ENCODE data around the gene GALNT2.

Gene GALNT2

DNA sequence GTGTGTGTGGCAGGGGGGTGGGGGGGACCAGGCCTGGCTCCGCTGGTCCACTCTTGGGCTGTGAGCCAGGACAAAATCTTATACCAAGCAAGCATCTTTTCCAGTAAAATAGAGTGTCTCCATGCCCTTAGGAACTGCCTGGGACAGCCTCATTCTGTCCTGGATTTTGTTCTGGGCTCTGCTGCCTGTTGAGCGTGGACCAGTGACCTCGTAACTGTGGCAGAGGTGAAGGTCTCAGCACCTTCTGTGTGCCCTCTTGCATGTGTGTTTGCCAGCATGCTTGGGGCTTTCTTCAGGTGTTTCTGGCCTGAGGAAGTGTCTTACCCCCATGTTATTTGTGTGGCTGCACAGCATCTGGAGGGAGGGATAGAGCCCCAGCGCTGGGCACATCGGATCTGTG, 45.7 kb downstream of the GALNT2 start:
- Histone ChIP-seq H3K4me2 (ENCODE audit: insufficient read depth, low read length) (no peak overlapping the region), H3K9me3 (ENCODE audit: insufficient read depth, low read length, severe bottlenecking) (no peaks in the 10 kb centered on the region), H3K4me3 (ENCODE audit: low read depth in 1 of 2, low read length in 2 of 2) (no peak overlapping the region), H2AFZ (ENCODE audit: low read depth, low read length) (no peak overlapping the region), H3K79me2 (ENCODE audit: insufficient read depth, low read length) (peaks cover 96% of the 10 kb centered on the region), H4K20me1 (ENCODE audit: insufficient read depth, low read length) (peaks cover 66% of the 10 kb centered on the region), H3K27ac (ENCODE audit: low read length) (peak overlapping the region; percentile 86), H3K9ac (ENCODE audit: low read depth, low read length) (no peak overlapping the region), H3K36me3 (ENCODE audit: insufficient read depth, low read length) (peaks cover 78% of the 10 kb centered on the region), H3K27me3 (ENCODE audit: insufficient read depth, low read length, poor library complexity) (no peaks in the 10 kb centered on the region), H3K4me1 (ENCODE audit: insufficient read depth, low read length) (peaks cover 98% of the 10 kb centered on the region)
- ATAC-seq (ENCODE audit: insufficient read depth, low read depth) (no peak), DNase-seq (no peak)
- TF ChIP-seq, protein P1, sequence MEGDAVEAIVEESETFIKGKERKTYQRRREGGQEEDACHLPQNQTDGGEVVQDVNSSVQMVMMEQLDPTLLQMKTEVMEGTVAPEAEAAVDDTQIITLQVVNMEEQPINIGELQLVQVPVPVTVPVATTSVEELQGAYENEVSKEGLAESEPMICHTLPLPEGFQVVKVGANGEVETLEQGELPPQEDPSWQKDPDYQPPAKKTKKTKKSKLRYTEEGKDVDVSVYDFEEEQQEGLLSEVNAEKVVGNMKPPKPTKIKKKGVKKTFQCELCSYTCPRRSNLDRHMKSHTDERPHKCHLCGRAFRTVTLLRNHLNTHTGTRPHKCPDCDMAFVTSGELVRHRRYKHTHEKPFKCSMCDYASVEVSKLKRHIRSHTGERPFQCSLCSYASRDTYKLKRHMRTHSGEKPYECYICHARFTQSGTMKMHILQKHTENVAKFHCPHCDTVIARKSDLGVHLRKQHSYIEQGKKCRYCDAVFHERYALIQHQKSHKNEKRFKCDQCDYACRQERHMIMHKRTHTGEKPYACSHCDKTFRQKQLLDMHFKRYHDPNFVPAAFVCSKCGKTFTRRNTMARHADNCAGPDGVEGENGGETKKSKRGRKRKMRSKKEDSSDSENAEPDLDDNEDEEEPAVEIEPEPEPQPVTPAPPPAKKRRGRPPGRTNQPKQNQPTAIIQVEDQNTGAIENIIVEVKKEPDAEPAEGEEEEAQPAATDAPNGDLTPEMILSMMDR (IDR thresholded peaks at IDR 0.05; ENCODE audit: borderline replicate concordance, extremely low read depth, low read length, poor library complexity, severe bottlenecking) = no peak
- no peak for TF ChIP-seq EZH2 (IDR thresholded peaks at IDR 0.05; ENCODE audit: borderline replicate concordance, low read depth, low read length, severe bottlenecking)

DNA sequence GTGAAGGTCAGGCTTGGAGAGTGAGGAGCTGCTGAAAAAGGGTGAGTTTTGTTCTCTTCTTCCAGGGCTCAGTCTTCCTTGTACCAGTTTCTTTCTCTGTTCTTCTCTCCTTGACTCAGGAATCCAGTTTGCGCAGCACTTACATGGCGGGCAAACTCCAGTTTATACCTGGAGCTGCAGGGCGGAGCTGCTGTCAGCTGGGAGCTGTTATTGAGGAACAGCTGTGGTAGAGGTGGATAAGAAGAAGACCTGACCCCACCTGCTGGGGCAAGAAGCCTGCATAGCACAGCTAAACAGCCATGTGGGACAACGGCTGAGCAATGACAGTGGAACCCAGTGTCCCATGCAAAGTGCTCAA, 46.2 kb downstream of the GALNT2 start:
- no peak overlapping the region for H3K4me3 ChIP-seq (ENCODE audit: low read depth in 1 of 2, low read length in 2 of 2)
- TF ChIP-seq, protein P1 (IDR thresholded peaks at IDR 0.05; ENCODE audit: borderline replicate concordance, extremely low read depth, low read length, poor library complexity, severe bottlenecking) = no peak
- H2AFZ ChIP-seq (ENCODE audit: low read depth, low read length) = no peak overlapping the region
- H3K36me3 ChIP-seq (ENCODE audit: insufficient read depth, low read length) = peaks cover 78% of the 10 kb centered on the region
- H3K9ac ChIP-seq (ENCODE audit: low read depth, low read length) = no peak overlapping the region
- no peaks in the 10 kb centered on the region for H3K27me3 ChIP-seq (ENCODE audit: insufficient read depth, low read length, poor library complexity)
- no peaks in the 10 kb centered on the region for H3K9me3 ChIP-seq (ENCODE audit: insufficient read depth, low read length, severe bottlenecking)
- peak overlapping the region; percentile 86 for H3K27ac ChIP-seq (ENCODE audit: low read length)
- no peak for DNase-seq
- ATAC-seq (ENCODE audit: insufficient read depth, low read depth) = no peak
- peaks cover 98% of the 10 kb centered on the region for H3K4me1 ChIP-seq (ENCODE audit: insufficient read depth, low read length)
- peaks cover 68% of the 10 kb centered on the region for H4K20me1 ChIP-seq (ENCODE audit: insufficient read depth, low read length)
- no peak overlapping the region for H3K4me2 ChIP-seq (ENCODE audit: insufficient read depth, low read length)
- peaks cover 96% of the 10 kb centered on the region for H3K79me2 ChIP-seq (ENCODE audit: insufficient read depth, low read length)

- H3K4me1 ChIP-seq (ENCODE audit: insufficient read depth, low read length) = peaks cover 98% of the 10 kb centered on the region
- no peaks in the 10 kb centered on the region for H3K9me3 ChIP-seq (ENCODE audit: insufficient read depth, low read length, severe bottlenecking)
- H3K9ac ChIP-seq (ENCODE audit: low read depth, low read length) = no peak overlapping the region
- H4K20me1 ChIP-seq (ENCODE audit: insufficient read depth, low read length) = peaks cover 72% of the 10 kb centered on the region
- TF ChIP-seq, protein P1 (IDR thresholded peaks at IDR 0.05; ENCODE audit: borderline replicate concordance, extremely low read depth, low read length, poor library complexity, severe bottlenecking) = no peak
- TF ChIP-seq EZH2 (IDR thresholded peaks at IDR 0.05; ENCODE audit: borderline replicate concordance, low read depth, low read length, severe bottlenecking) = no peak
- no peak overlapping the region for H2AFZ ChIP-seq (ENCODE audit: low read depth, low read length)
- no peak for DNase-seq
- H3K4me3 ChIP-seq (ENCODE audit: low read depth in 1 of 2, low read length in 2 of 2) = no peak overlapping the region
- no peak for ATAC-seq (ENCODE audit: insufficient read depth, low read depth)
- peak overlapping the region; percentile 86 for H3K27ac ChIP-seq (ENCODE audit: low read length)
- no peak overlapping the region for H3K4me2 ChIP-seq (ENCODE audit: insufficient read depth, low read length)
- no peaks in the 10 kb centered on the region for H3K27me3 ChIP-seq (ENCODE audit: insufficient read depth, low read length, poor library complexity)
- H3K36me3 ChIP-seq (ENCODE audit: insufficient read depth, low read length) = peaks cover 77% of the 10 kb centered on the region
- peaks cover 96% of the 10 kb centered on the region for H3K79me2 ChIP-seq (ENCODE audit: insufficient read depth, low read length)
Measured at GRCh38 chr1:230113593-230114236, 46.7 kb downstream of the GALNT2 start.

All from DND-41 (cell line).